Cardiac fibroblast (primary cell): ENCODE results near the gene MRTFA.

ENCODE experiments used
- DNase-seq, 2 donors: peaks; one replicate each; pipeline versions ENCODE4 v3.0.0 to v3.0.0-alpha.2; 2010; ENCODE audit warnings: low read depth in 2 of 2
- H3K4me3 ChIP-seq, 2 donors: replicated peaks in 1 of 2; 1 replicate in 1 of 2; 2 replicates in 1 of 2; pipeline ENCODE4 v1.5.1; 2011; ENCODE audit warnings: low read depth in 2 of 2, low read length in 2 of 2, mild to moderate bottlenecking in 2 of 2, moderate library complexity in 1 of 2
- CTCF ChIP-seq: IDR thresholded peaks from one replicate; pipeline ENCODE4 v1.5.1; 2011; ENCODE audit warnings: low read depth, mild to moderate bottlenecking, low read length, inconsistent platforms

MRTFA gene

GRCh38 chr22:40519284-40519947 lies 117.1 kb downstream of the MRTFA start:
- no peak overlapping the region for H3K4me3 ChIP-seq
- no peak for DNase-seq
- no peak for TF ChIP-seq CTCF

GRCh38 chr22:40518840-40519239 lies 117.7 kb downstream of the MRTFA start:
- no peak for TF ChIP-seq CTCF
- DNase-seq: no peak
- no peak overlapping the region for H3K4me3 ChIP-seq

- H3K4me3 ChIP-seq: no peak overlapping the region
- TF ChIP-seq CTCF: no peak
- no peak for DNase-seq
Observed at GRCh38 chr22:40517631-40518030, 118.9 kb downstream of the MRTFA start.

GRCh38 chr22:40516416-40516815 lies 120.1 kb downstream of the MRTFA start:
- no peak for TF ChIP-seq CTCF
- no peak for DNase-seq
- no peak overlapping the region for H3K4me3 ChIP-seq

- DNase-seq: peak; percentile 98 to 99
- TF ChIP-seq CTCF: no peak
Observed at GRCh38 chr22:40512426-40513136, 123.9 kb downstream of the MRTFA start.

GRCh38 chr22:40511604-40512003 lies 124.9 kb downstream of the MRTFA start:
- H3K4me3 ChIP-seq: no peak overlapping the region
- no peak for TF ChIP-seq CTCF
- peak in 1 of 2 donors; percentile 46 for DNase-seq

More at GRCh38 chr22:40512426-40513136, 123.9 kb downstream of the MRTFA start:
- no peak overlapping the region for H3K4me3 ChIP-seq
